ENCODE results near the gene CC2D2A. TPM values are rescaled to one million over a fixed set of nuclear protein-coding genes. Genes with fewer than 3 reads are reported as not detected.

The CC2D2A gene
- total RNA-seq, 1 experiment from 2014 or later, result 10.2 TPM

GRCh38 chr4:15457406-15458201 is 12.1 kb upstream of the CC2D2A start:
- H3K36me3 Mint-ChIP-seq, result no peaks in the 10 kb centered on the region
- H3K9me3 Mint-ChIP-seq, result no peaks in the 10 kb centered on the region
- TF ChIP-seq FOXP1 (CRISPR knock-in tag; IDR thresholded peaks at IDR 0.05; ENCODE audit: borderline replicate concordance) (no peak), CTCF (IDR thresholded peaks at IDR 0.05) (peak; percentile 47; the same call in 1 of the 2 replicates)
- ChIA-PET POLR2A (no interaction called here), CTCF (interaction anchor here (0.7 to 2.3 kb wide), 11 partner anchors 12 to 225 kb away, joined by 3 to 13 read pairs (median 4); partner anchors contain the start of gene CC2D2A)
- no peaks in the 10 kb centered on the region for H3K27me3 Mint-ChIP-seq (ENCODE audit: low read depth)
- ATAC-seq, result peak; percentile 74
- DNase-seq (ENCODE audit: low spot score), result no peak
- H3K4me1 Mint-ChIP-seq, result no peaks in the 10 kb centered on the region; the same call in 1 of the 2 replicates
- no peak overlapping the region for H3K4me3 Mint-ChIP-seq
- no peak overlapping the region for H3K27ac Mint-ChIP-seq

GRCh38 chr4:15458616-15459015 is 11.1 kb upstream of the CC2D2A start:
- ChIA-PET CTCF (interaction anchor here (1.1 to 2.3 kb wide), 2 partner anchors 11 to 133 kb away, joined by 4 to 13 read pairs; partner anchors contain the start of gene CC2D2A), POLR2A (no interaction called here)
- DNase-seq (ENCODE audit: low spot score) (no peak), ATAC-seq (no peak)
- no peak overlapping the region for H3K27ac Mint-ChIP-seq
- no peaks in the 10 kb centered on the region for H3K27me3 Mint-ChIP-seq (ENCODE audit: low read depth)
- no peaks in the 10 kb centered on the region for H3K36me3 Mint-ChIP-seq
- TF ChIP-seq NR3C1 (CRISPR knock-in tag; conservative IDR thresholded peaks at IDR 0.05; ENCODE audit: low read depth) (no peak), ZNF263 (CRISPR knock-in tag; IDR thresholded peaks at IDR 0.05; ENCODE audit: low read depth) (no peak), AR (CRISPR knock-in tag; IDR thresholded peaks at IDR 0.05) (no peak), MYBL2 (CRISPR knock-in tag; IDR thresholded peaks at IDR 0.05) (no peak), E2F4 (CRISPR knock-in tag; IDR thresholded peaks at IDR 0.05; ENCODE audit: borderline replicate concordance, low read depth) (no peak), RORB (CRISPR knock-in tag; IDR thresholded peaks at IDR 0.05) (no peak), PRDM15 (CRISPR knock-in tag; IDR thresholded peaks at IDR 0.05) (no peak), ESRRA (CRISPR knock-in tag; IDR thresholded peaks at IDR 0.05; ENCODE audit: borderline replicate concordance) (no peak), ATF2 (CRISPR knock-in tag; IDR thresholded peaks at IDR 0.05; ENCODE audit: borderline replicate concordance, low read depth) (no peak), RELA (CRISPR knock-in tag; IDR thresholded peaks at IDR 0.05; ENCODE audit: borderline replicate concordance) (no peak), NR1H2 (CRISPR knock-in tag; IDR thresholded peaks at IDR 0.05) (no peak), TP53 (CRISPR knock-in tag; IDR thresholded peaks at IDR 0.05) (no peak)
- no peaks in the 10 kb centered on the region; the same call in 1 of the 2 replicates for H3K4me1 Mint-ChIP-seq
- H3K4me3 Mint-ChIP-seq, result no peak overlapping the region
- H3K9me3 Mint-ChIP-seq, result no peaks in the 10 kb centered on the region

Data from WTC11 (cell line).